ENCODE data around the gene TGM1. TPM values are rescaled to one million over a fixed set of nuclear protein-coding genes. Genes with fewer than 3 reads are reported as not detected.

TGM1 gene
- total RNA-seq, 2 donors from 2014 or later, result 11.9 to 36.9 TPM

DNA sequence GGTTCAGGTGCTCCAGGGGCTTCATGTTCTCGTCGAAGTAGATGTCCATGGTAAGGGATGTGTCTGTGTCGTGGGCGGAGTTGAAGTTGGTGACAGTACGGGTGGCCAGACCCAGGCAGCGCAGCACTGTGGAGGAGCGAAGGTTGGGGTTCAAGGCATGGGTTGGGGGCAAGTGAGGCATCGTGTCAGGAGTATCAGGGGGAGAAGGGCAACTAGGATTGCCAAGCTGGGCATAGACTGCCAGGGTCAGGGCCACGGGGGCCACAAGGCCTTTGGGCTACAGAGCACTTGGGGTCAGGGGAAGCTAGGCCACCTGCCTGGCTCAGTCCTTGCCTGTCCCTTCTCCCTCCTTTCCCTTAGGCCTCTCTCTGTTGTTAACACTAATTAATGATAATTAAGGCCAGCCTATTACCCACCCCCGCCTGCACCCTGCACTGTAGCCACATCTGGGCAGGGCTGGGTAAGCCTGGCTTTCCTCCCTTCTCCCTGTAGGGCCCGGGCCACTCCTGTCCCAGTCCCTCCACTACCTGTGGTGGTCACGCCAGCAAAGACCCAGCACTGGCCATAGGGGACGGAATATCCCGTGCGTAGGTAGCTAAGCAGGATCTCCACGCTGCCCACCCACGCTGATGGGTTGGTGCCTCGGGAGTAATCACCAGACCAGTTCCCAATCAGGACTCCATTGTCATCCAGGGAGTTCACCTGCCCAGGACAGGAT, 4.3 kb downstream of the TGM1 start:
- no peaks in the 10 kb centered on the region for H3K36me3 ChIP-seq
- no peak overlapping the region for H3K27ac ChIP-seq
- H3K4me1 ChIP-seq, result no peaks in the 10 kb centered on the region
- no peak for DNase-seq (ENCODE audit: low spot score)
- TF ChIP-seq, protein P1, sequence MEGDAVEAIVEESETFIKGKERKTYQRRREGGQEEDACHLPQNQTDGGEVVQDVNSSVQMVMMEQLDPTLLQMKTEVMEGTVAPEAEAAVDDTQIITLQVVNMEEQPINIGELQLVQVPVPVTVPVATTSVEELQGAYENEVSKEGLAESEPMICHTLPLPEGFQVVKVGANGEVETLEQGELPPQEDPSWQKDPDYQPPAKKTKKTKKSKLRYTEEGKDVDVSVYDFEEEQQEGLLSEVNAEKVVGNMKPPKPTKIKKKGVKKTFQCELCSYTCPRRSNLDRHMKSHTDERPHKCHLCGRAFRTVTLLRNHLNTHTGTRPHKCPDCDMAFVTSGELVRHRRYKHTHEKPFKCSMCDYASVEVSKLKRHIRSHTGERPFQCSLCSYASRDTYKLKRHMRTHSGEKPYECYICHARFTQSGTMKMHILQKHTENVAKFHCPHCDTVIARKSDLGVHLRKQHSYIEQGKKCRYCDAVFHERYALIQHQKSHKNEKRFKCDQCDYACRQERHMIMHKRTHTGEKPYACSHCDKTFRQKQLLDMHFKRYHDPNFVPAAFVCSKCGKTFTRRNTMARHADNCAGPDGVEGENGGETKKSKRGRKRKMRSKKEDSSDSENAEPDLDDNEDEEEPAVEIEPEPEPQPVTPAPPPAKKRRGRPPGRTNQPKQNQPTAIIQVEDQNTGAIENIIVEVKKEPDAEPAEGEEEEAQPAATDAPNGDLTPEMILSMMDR (IDR thresholded peaks at IDR 0.05), result no peak
- H3K9me3 ChIP-seq, result no peaks in the 10 kb centered on the region
- no peak overlapping the region for H3K4me3 ChIP-seq
- H3K27me3 ChIP-seq, result no peaks in the 10 kb centered on the region

DNA sequence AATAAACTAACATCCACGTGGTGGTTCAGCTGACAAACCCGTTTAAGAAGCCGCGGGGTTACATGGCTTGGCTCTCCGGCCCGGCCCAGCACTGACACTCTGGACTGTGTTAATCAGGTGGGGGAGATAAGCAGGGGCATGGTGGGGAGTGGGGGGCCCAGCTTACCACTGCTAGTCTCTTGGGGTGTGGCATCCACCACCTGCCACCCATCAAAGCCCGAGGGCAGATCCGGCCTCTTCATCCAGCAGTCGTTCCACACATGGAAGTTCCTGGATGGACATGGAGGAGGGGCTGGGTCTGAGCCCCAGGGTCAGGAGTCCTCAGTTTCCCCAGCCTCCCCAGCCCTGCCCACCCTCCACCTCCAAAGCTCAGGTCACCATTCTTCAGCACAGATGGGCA, 4.9 kb downstream of the TGM1 start:
- no peaks in the 10 kb centered on the region for H3K4me1 ChIP-seq
- TF ChIP-seq, protein P1 (IDR thresholded peaks at IDR 0.05), result no peak
- H3K36me3 ChIP-seq, result no peaks in the 10 kb centered on the region
- H3K4me3 ChIP-seq, result no peak overlapping the region
- no peaks in the 10 kb centered on the region for H3K9me3 ChIP-seq
- no peak for DNase-seq (ENCODE audit: low spot score)
- H3K27me3 ChIP-seq, result no peaks in the 10 kb centered on the region
- H3K27ac ChIP-seq, result no peak overlapping the region

GRCh38 chr14:24256960-24257359, 6.0 kb downstream of the TGM1 start:
- Histone ChIP-seq H3K27ac (no peak overlapping the region), H3K9me3 (no peaks in the 10 kb centered on the region), H3K4me3 (no peak overlapping the region), H3K27me3 (no peaks in the 10 kb centered on the region), H3K36me3 (no peaks in the 10 kb centered on the region), H3K4me1 (no peaks in the 10 kb centered on the region)
- no peak for DNase-seq (ENCODE audit: low spot score)
- TF ChIP-seq, protein P1 (IDR thresholded peaks at IDR 0.05), result no peak

DNA sequence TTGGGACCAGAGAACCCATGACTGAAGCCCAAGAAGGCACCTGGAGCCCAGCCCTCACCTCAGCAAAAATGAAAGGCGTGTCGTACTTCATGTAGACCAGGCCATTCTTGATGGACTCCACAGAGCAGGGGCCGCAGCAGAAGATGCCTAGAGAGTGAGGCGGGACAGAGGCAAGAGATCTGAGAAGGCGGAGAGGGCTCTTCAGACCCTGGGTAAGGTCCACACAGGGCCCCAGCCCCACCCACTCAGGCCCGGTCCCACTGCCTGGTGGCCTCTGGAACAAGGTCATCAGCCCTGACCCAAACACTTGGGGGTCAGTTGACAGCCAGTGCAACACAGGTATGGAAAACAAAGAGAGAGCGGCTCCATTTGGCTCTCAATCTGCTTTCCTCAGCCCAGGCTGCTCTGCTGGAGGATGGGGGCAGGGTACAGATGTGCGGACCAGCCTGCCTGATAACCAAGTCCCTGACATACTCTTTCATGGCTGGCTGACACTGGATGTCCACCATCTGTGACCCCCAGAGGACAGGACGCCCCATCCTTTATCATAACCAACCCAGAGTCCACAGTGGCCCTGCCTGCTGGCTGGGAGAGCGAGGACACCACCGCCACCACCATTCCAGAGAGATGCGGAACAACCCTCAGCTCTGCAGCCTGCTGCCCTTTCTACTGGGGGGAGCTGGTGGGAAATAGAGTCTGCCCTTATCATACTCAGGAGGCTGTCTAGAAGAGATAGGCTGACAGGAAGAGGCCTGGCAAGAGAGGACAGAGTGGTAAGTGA, 6.9 kb downstream of the TGM1 start:
- TF ChIP-seq, protein P1 (IDR thresholded peaks at IDR 0.05), result no peak
- Histone ChIP-seq H3K27me3 (no peaks in the 10 kb centered on the region), H3K9me3 (no peaks in the 10 kb centered on the region), H3K4me3 (no peak overlapping the region), H3K27ac (no peak overlapping the region), H3K36me3 (no peaks in the 10 kb centered on the region), H3K4me1 (no peaks in the 10 kb centered on the region)
- DNase-seq (ENCODE audit: low spot score), result no peak

DNA sequence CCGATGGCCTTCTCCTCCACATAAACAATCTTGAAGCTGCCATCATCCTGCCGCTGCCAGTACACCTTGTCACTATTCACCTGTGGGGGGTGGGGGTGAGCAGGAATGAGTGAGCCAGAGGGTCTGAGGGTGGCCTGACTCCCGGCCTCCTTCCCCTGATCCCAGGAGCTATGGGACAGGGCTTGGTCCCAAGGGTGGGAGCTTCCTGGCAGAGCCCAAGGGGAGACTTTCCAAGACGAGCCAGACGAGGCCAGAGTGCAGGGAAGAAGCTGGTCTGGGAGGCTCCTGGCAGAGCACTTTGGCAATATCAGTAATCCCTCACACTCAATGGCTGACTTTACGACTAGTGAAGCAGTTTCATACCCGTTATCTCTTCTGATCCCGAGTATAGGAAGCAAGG, 7.5 kb downstream of the TGM1 start:
- H3K27me3 ChIP-seq, result no peaks in the 10 kb centered on the region
- DNase-seq (ENCODE audit: low spot score), result no peak
- no peak overlapping the region for H3K4me3 ChIP-seq
- no peak overlapping the region for H3K27ac ChIP-seq
- no peaks in the 10 kb centered on the region for H3K4me1 ChIP-seq
- TF ChIP-seq, protein P1 (IDR thresholded peaks at IDR 0.05), result no peak
- H3K9me3 ChIP-seq, result no peaks in the 10 kb centered on the region
- H3K36me3 ChIP-seq, result no peaks in the 10 kb centered on the region

All from right atrium auricular region (tissue), 2 donors.